LNCAP (cell line): ENCODE measurements around the gene MID1.

Experiments used
- TF ChIP-seq, protein P1 (sequence below): fragments of 450-650 bp; IDR thresholded peaks from 2 replicates; pipeline ENCODE4 v1.5.1; 2017; ENCODE audit warnings: mild to moderate bottlenecking

Gene MID1

DNA sequence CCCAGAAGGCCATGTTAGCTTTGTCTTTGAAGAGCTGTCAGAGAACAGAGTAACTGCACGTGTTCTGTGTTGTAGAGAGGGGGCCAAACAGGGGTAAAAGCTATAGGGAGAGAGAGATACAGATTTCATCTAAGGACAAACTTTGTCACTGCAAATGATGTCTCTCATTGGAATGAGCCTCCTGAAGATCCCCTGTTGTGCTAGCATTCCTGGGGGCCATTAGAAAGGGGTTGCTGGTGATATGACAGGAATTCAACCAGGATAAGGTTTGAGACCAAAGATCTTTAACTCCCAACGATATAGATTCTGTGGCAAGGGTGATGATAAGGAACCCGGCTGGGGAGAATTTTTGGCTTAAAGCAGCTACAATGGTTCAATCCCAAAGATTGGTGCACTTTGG is 16.8 kb downstream of the MID1 start:
- TF ChIP-seq, protein P1, sequence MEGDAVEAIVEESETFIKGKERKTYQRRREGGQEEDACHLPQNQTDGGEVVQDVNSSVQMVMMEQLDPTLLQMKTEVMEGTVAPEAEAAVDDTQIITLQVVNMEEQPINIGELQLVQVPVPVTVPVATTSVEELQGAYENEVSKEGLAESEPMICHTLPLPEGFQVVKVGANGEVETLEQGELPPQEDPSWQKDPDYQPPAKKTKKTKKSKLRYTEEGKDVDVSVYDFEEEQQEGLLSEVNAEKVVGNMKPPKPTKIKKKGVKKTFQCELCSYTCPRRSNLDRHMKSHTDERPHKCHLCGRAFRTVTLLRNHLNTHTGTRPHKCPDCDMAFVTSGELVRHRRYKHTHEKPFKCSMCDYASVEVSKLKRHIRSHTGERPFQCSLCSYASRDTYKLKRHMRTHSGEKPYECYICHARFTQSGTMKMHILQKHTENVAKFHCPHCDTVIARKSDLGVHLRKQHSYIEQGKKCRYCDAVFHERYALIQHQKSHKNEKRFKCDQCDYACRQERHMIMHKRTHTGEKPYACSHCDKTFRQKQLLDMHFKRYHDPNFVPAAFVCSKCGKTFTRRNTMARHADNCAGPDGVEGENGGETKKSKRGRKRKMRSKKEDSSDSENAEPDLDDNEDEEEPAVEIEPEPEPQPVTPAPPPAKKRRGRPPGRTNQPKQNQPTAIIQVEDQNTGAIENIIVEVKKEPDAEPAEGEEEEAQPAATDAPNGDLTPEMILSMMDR: no peak

DNA sequence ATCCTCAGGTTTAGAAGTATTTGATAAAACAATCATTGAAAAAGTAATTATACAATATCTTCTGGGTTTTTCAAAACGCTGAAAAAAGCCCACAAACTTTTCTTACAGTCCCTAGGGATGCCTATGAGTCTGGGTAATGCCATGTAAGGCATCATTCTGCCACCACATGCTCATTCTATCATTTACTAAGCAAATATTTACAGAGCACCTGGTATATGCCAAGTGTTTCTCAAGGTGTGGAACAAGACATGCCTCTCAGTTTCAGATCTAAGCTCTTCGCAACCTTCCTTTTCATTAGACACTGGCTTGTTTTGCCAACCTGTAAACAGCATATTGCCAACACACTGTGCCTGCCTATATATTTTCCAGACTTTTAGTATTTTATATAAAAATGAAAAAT is 17.7 kb downstream of the MID1 start:
- TF ChIP-seq, protein P1: no peak

DNA sequence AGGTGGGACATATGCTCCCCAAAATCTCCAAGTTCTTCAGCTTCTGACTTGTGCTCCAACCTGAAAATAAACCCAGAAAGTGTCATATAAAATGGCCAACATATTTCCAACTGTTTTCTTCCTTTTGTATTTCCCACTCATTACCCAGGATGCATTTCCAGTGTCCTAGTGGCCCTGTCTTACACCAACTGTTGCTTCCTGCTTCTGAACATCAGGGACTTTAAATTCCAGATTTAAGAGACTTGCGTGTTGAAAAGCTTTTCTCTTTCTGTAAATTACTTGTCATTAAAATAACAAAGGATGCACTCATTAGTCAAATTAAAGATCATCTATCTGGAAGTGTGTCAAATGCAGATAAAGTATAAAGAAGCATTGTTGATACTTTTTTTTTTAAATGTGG is 19.9 kb downstream of the MID1 start:
- TF ChIP-seq, protein P1: no peak

DNA sequence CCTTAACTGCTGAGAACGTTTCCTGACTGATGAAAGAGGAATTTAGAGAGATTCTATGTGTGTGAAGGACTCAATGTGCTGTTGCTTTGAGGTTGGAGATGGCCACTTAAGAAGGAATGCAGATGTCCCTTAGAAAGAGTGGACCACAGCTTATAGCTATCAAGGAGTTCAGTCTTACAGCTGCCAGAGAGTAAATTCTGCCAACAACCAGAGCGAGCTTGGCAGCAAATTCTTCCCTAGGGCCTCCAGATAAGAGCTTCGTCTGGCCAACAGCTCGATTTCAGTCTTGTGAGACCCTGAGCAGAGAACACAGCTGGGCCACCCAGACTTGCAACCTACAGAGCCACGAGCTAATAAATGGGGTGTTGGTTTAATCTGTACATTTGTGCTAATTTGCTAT is 21.8 kb downstream of the MID1 start:
- TF ChIP-seq, protein P1: no peak

DNA sequence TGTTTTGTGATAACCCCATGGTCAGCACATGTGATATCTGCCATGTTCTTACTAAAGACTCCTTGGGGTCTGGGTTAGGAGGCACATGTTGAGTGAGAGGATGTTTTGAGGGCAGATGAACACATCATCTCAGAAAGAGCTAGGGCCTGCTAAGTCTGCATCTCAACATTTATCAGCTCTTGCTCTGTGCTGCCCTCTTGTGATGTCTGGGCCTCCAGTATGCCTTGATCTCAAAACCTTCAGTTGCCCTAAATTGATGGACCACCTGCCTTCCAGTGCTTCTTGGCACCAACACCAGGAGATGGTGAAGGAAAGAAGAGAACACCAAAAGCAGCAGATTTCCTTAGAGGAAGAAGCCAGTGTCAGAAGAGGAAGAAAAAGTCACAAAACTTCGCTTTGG is 22.5 kb downstream of the MID1 start:
- TF ChIP-seq, protein P1: peak; percentile 55

DNA sequence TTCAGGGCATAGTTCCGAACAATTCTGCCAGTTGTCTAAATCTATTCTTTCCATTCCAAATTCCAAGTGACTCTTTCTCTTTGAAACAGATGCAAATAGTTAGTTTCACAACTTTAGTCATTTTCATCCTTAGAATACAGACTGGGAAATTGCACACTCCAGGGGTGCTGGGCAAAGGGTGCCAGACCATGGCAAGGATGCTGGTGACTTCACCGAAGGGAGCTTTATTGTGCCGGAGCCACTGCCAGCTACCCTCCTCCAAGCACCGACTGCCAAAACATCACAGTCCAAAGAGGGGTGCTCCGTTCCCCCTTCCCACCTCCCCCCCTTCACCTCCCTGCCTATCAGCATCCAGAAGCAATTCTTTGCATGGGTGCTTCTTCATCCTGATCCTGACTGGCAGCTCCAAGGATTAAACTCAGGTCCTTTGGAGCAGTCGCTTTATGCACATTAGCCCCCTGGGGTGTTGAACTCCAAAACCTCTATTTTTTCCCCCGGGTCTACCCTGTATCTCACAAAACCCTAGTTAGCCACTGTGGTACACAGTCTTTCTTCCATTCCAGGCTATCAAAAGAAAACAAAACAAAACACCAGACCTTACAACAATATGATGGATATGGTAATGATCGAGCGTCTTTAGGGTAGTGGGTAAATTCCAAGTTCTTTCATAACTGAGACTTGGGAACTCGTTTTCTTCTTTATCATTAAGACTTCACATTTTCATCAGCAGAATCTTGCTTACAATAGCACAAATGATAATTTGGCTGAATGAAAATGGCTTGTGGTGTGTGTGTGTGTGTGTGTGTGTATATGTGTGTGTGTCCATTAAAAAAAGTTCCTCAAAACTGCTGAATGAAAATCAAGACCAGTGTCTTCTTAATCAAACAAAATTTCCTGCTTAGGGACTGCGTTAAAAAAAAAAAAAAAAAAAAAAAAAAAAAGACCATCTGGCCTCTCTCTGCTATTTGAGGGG is 28.7 kb downstream of the MID1 start:
- TF ChIP-seq, protein P1: no peak

DNA sequence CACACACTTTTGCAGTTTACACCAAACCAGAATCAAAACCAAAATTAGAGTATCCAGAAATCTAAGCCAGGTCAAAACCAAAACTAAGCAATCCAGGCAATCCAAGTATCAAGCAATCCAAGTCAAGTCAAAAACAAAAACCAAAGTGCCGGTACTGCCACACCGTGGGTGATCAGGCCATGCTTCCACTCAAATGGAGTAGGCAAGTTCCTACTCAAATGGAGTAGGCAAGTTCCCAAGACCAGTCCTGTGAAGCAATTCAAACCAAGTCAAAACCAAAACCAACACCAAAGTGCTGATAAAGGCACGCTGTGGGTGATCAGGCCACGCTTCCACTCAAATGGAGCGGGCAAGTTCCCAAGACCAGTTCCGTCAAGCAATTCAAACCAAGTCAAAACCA is 31.3 kb downstream of the MID1 start:
- TF ChIP-seq, protein P1: no peak
